SKM-1 treated with dmso at 0.1 percent for 144 hours (cell line): Measurements from ENCODE around the gene CLCN7.

Experiments
- DNase-seq: peaks from one replicate; lab custom pipeline; 2025; ENCODE audit not compliant: unreplicated experiment; lab: John Stamatoyannopoulos, UW

Gene CLCN7

DNA sequence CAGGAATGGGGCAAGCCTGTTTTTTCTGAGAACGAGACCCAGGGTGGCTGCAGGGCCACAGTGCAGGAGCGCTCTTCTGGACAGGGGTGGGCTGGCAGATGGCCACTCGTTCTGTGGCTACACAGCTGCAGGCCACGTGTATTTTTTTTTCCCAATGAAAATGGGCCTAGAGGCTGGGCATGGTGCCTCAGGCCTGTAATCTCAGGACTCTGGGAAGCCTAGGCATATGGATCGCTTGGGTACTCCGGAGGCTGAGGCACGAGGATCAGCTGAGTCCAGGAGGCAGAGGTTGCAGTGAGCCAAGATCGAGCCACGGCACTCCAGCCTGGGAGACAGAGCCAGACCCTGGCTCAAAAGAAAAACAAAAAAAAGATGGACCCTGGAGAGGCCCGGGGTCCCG is 67.1 kb downstream of the CLCN7 start:
- no peak for DNase-seq

DNA sequence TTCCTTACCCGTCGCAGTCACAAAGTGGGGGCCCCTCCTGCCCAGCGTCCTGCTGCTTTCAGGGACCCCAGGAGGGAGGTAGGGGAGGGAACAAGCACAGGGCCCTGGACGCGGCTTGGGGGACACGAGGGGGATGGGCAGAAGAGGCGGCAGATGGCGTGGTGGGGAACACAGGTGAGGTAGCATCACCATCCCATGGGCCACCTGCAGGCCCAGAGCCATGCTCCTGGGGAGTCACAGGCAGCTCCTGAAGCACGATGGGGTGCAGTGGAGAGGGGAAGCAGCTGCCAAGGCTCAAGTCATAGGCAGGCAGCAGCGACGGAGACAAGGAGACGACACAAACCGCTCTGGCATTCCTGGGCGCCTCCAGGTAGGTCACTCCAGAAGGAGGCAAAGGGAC is 71.1 kb downstream of the CLCN7 start:
- DNase-seq, result no peak

DNA sequence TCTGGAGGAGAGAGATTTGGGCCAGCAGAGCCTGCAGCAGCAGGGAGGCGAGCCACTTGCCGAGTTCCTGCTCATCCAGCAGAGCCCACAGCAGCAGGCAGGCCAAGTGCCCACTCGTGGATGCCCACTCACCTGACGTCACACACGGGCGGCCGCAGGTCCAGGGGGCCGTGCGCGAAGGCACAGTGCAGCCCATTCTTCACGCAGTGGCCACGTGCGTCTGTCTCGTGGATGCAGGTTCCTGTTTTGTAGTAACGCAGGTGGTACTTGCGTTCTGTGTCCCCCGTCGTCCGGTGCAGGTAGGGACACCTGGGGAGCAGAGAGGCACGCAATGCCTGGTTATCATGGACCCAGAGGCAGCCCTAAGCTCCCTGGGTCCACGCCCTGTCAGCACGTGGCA is 71.8 kb downstream of the CLCN7 start:
- no peak for DNase-seq

DNA sequence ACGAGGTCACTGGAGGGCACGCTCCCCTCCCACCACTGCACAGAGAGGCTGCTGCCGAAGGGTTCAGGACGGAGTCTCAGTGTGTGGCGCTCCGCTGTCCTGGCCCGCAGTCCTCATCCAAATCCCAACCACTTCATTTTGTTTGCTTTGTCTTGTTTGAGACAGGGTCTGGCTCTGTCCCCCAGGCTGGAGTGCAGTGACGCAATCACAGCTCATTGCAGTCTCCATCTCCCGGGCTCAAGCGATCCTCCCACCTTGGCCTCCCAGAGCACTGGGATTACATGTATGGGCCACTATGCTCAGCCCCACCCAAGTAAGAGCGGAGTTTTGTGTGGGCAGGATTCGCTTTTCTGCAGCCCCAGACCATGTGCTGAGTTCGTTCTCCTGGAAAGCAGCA is 73.1 kb downstream of the CLCN7 start:
- DNase-seq, result no peak

DNA sequence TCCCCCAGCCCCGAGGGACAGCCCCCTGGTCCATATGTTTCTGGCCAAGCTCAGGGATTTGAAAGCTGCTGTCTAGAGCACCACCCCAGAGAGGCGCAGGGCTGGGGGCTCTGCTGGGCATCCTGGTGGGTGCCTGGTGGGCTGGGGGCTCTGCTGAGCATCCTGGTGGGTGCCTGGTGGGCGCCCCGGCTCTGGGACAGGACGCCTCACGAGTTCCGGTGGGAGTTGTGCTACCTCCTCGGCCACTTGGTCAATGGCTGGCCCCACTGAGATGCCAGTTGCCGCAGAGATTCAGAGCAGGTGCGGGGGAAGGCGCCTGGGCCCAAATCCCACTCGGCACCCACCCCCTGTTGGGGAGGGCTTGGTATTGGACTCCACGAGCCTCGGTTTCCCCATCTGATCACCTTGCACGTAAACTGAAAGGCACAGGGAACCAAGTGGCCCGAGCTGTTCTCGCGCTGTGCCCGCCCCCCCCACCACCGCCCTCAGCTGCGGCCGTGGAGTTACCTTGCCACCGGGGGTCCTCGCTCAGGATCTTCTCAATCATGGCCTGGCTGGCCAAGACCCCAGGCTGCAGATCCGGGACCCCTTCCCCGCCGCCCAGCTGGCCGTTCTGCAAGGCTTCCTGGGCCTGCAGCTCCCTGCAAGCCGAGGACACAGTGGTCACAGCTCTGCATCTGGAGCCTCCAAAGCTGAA is 73.6 kb downstream of the CLCN7 start:
- DNase-seq, result no peak

DNA sequence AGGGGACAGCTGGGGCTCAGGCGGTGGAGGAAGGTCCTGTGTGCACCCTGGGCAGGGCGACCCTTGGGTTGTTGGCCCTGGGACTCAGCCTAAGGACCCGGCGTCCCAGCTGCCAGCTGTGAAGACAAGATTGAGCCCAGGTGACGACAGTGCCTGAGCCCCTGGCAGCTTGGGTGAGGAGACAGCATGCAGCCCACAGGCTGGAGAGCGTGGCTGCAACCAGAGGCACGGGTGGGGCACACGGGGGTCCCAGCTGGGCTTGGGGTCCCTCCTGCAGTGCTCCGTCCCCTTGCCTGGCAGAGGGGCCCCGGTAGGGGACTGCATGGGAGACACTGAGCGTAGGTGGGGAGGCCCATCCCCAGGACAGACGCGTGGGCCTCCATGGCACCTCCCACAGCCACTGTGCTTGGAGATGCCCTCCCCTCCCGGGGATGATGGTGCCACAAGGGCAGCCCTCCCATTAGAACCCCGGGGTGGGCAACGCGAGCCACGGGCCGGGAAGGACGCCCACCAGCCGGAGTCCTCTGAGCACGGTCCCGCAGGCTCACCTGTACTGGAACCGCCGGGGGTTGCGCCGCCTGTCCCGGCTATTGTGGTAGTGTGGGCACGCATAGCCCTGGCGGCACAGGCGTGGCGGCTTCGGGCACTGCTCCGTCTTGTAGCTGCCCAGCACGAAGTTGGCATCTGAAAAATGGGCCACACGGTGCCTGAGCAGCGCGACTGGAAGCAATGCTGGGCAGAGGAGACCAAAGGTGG is 75.8 kb downstream of the CLCN7 start:
- DNase-seq, result no peak

DNA sequence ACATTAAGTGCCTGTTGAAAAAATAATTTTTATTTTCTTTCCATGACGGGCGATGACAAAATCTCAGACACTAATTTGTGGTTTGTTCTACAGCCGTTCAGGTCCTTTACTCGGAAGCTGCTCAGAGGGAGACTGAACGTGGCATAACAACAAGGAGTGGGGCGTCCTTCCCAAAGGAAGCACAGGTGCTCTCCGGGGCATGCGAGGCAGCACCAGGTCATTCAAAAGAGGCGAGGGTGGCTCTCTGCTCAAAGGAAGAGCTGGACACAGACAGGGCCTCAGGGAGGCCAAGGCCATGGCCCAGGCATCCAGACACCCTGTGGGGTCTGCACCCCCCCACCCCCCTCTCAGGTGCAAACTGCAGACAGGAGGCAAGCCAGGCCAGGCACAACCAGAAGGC is 76.5 kb downstream of the CLCN7 start:
- DNase-seq, result no peak

DNA sequence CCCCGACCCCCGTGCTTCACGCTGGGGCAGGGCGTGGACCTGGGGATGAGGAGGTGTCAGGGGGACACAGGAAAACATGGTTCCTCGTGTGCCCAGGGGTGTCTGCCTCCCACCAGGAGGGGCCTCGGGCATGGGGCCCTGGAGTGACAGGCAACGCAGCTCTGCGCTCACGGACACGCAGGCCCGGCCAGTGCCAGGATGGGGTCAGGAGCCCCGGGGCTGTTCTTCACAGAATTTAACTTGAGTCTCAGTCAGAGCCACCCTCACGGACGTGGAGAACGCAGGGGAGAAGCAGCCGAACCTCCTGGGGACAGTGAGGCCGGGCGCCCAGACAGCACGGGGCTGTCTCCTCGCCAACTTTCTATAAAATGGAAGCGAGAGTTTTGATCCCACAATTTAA is 77.0 kb downstream of the CLCN7 start:
- no peak for DNase-seq

DNA sequence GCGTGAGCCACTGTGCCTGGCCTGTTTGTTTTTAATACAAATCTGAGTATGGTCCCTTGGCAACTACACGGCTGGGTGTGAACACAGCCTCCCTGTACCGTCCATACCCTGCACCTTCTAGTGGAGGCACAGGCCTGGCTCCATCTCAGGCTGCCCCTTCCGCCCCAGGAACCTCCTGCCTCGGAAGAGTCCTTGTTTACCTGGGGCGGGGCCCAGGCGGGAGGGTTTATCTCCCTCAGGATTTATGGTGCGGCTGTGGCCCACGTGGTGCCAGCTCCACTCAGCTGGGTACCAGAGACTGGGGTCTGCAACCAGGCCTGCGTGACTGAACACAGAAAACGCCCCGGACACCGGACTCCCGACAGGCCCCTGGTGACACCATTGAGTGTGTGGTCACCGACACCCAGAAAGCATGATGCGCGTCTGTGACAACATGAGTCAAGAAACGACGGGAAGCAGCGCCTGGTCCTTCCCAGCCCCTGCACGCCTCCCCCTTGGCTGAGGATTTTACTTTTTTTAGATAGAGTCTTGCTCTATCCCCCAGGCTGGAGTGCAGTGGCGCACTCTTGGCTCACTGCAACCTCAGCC is 79.3 kb downstream of the CLCN7 start:
- DNase-seq, result no peak
